Breast epithelium (tissue), 3 donors: Measurements from ENCODE around the gene OBP2A.

Experiments
- POLR2A ChIP-seq: fragments of 450-650 bp; IDR thresholded peaks from one replicate; pipeline ENCODE4 v1.6.1; 2016; ENCODE audit warnings: antibody characterized with exemption, mild to moderate bottlenecking, moderate library complexity
- TF ChIP-seq, protein P1 (sequence below), 3 donors: fragments of 450-650 bp; IDR thresholded peaks; one replicate each; pipeline ENCODE4 v1.5.1; 2016 to 2017; ENCODE audit warnings: antibody characterized with exemption in 3 of 3, mild to moderate bottlenecking in 3 of 3, moderate library complexity in 3 of 3

DNA sequence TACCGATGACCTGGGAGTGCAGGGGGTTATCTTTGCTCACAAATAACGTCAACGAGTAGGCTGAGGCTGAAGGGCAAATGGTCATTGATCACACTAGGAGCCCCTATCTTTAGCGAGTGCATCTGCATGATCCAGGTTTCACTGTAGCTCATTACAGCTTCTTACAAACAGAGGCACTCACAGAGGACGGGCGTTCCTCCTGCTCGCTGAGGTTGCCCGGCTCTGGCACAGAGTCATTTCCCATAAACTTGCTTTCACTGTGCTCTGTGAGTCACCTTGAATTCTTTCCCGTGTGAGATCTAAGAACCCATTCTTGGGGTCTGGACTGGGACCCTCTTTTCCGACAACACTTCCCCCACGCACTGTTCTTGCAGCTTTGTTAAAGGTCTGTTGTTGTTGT lies 13.7 kb downstream of the OBP2A start:
- no peak for TF ChIP-seq POLR2A
- TF ChIP-seq, protein P1, sequence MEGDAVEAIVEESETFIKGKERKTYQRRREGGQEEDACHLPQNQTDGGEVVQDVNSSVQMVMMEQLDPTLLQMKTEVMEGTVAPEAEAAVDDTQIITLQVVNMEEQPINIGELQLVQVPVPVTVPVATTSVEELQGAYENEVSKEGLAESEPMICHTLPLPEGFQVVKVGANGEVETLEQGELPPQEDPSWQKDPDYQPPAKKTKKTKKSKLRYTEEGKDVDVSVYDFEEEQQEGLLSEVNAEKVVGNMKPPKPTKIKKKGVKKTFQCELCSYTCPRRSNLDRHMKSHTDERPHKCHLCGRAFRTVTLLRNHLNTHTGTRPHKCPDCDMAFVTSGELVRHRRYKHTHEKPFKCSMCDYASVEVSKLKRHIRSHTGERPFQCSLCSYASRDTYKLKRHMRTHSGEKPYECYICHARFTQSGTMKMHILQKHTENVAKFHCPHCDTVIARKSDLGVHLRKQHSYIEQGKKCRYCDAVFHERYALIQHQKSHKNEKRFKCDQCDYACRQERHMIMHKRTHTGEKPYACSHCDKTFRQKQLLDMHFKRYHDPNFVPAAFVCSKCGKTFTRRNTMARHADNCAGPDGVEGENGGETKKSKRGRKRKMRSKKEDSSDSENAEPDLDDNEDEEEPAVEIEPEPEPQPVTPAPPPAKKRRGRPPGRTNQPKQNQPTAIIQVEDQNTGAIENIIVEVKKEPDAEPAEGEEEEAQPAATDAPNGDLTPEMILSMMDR (IDR thresholded peaks at IDR 0.05): no peak
